HL-60 (cell line): Measurements from ENCODE around the gene JDP2.

ENCODE experiments used
- DNase-seq, 2 experiments: peaks; one replicate each; pipeline ENCODE4 v3.0.0-alpha.2; 2010 to 2020; ENCODE audit warnings: low read depth in 1 of 2, low spot score in 1 of 2
- H3K27ac ChIP-seq: fragments of 250-450 bp; sonication (Bioruptor Pico); replicated peaks from 2 replicates; pipeline ENCODE4 v1.5.1; 2020; ENCODE audit warnings: mild to moderate bottlenecking, moderate library complexity
- H3K27me3 ChIP-seq: fragments of 250-450 bp; sonication (Bioruptor Pico); 2 replicates; pipeline ENCODE4 v1.5.1; 2021; ENCODE audit warnings: mild to moderate bottlenecking, moderate library complexity; ENCODE audit not compliant: insufficient read depth, poor library complexity, severe bottlenecking
- H3K4me3 ChIP-seq: replicated peaks from 2 replicates; pipeline ENCODE4 v1.5.1; 2011; ENCODE audit warnings: mild to moderate bottlenecking, control low read depth, low read length; ENCODE audit not compliant: insufficient read depth
- GABPA ChIP-seq: IDR thresholded peaks from 2 replicates; pipeline ENCODE4 v1.6.1; 2012; ENCODE audit warnings: low read depth
- POLR2AphosphoS5 ChIP-seq: IDR thresholded peaks from 2 replicates; pipeline ENCODE4 v1.6.1; 2012; ENCODE audit warnings: low read depth
- SPI1 ChIP-seq: IDR thresholded peaks from 2 replicates; pipeline ENCODE4 v1.6.1; 2012; ENCODE audit warnings: low read depth, mild to moderate bottlenecking, borderline replicate concordance
- TF ChIP-seq, protein P1 (sequence below): IDR thresholded peaks from 2 replicates; pipeline ENCODE4 v1.6.1; 2012; ENCODE audit warnings: low read depth; ENCODE audit not compliant: insufficient replicate concordance
- TF ChIP-seq, protein P2 (sequence below): IDR thresholded peaks from one replicate; pipeline ENCODE4 v1.5.1; 2011; ENCODE audit warnings: low read length, control low read depth, inconsistent platforms; ENCODE audit not compliant: insufficient read depth

JDP2 gene

DNA sequence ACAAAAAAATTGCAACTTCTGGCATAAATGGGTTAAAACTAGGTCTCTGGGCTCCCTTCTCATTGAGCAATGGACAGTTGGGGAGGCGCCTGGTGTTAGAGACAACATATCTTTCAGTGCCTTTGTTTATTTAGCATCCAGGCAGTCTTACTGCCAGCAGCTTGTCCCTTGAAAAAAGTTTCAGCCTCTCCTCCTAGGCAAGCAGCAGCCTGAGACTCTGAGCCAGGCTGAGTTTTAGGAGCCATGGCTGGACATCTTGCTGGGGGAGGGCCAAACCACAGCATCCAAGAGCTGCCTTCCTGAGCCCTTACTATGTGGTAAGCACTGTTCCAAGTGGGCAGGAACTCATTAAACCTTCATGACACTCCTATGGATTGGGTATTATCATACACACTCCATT lies 10.1 kb upstream of the JDP2 start:
- Histone ChIP-seq H3K4me3 (no peak overlapping the region), H3K27me3 (no peaks in the 10 kb centered on the region), H3K27ac (no peak overlapping the region)
- no peak for DNase-seq
- TF ChIP-seq, protein P1, sequence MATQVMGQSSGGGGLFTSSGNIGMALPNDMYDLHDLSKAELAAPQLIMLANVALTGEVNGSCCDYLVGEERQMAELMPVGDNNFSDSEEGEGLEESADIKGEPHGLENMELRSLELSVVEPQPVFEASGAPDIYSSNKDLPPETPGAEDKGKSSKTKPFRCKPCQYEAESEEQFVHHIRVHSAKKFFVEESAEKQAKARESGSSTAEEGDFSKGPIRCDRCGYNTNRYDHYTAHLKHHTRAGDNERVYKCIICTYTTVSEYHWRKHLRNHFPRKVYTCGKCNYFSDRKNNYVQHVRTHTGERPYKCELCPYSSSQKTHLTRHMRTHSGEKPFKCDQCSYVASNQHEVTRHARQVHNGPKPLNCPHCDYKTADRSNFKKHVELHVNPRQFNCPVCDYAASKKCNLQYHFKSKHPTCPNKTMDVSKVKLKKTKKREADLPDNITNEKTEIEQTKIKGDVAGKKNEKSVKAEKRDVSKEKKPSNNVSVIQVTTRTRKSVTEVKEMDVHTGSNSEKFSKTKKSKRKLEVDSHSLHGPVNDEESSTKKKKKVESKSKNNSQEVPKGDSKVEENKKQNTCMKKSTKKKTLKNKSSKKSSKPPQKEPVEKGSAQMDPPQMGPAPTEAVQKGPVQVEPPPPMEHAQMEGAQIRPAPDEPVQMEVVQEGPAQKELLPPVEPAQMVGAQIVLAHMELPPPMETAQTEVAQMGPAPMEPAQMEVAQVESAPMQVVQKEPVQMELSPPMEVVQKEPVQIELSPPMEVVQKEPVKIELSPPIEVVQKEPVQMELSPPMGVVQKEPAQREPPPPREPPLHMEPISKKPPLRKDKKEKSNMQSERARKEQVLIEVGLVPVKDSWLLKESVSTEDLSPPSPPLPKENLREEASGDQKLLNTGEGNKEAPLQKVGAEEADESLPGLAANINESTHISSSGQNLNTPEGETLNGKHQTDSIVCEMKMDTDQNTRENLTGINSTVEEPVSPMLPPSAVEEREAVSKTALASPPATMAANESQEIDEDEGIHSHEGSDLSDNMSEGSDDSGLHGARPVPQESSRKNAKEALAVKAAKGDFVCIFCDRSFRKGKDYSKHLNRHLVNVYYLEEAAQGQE = no peak
- TF ChIP-seq SPI1 (no peak), GABPA (no peak), POLR2AphosphoS5 (no peak)
- TF ChIP-seq, protein P2, sequence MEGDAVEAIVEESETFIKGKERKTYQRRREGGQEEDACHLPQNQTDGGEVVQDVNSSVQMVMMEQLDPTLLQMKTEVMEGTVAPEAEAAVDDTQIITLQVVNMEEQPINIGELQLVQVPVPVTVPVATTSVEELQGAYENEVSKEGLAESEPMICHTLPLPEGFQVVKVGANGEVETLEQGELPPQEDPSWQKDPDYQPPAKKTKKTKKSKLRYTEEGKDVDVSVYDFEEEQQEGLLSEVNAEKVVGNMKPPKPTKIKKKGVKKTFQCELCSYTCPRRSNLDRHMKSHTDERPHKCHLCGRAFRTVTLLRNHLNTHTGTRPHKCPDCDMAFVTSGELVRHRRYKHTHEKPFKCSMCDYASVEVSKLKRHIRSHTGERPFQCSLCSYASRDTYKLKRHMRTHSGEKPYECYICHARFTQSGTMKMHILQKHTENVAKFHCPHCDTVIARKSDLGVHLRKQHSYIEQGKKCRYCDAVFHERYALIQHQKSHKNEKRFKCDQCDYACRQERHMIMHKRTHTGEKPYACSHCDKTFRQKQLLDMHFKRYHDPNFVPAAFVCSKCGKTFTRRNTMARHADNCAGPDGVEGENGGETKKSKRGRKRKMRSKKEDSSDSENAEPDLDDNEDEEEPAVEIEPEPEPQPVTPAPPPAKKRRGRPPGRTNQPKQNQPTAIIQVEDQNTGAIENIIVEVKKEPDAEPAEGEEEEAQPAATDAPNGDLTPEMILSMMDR = no peak

- no peak overlapping the region for H3K4me3 ChIP-seq
- H3K27ac ChIP-seq = peak overlapping the region; percentile 69
- TF ChIP-seq, protein P2 = no peak
- TF ChIP-seq, protein P1 = no peak
- no peak for TF ChIP-seq POLR2AphosphoS5
- TF ChIP-seq SPI1 = no peak; the same call in 1 of the 2 replicates
- no peak for TF ChIP-seq GABPA
- peak in 1 of 2 experiments; percentile 49 for DNase-seq
- H3K27me3 ChIP-seq = no peaks in the 10 kb centered on the region
These were observed 8.7 kb upstream of the JDP2 start for GRCh38 chr14:75418850-75419768.

GRCh38 chr14:75422169-75422568 lies 5.7 kb upstream of the JDP2 start:
- Histone ChIP-seq H3K27me3 (no peaks in the 10 kb centered on the region), H3K27ac (no peak overlapping the region), H3K4me3 (no peak overlapping the region)
- TF ChIP-seq SPI1 (no peak), POLR2AphosphoS5 (no peak), GABPA (no peak)
- TF ChIP-seq, protein P2 = no peak
- TF ChIP-seq, protein P1 = no peak
- DNase-seq = no peak
